Measurements from ENCODE around the gene TRAPPC12.
"Not testable (repeated sequence)": the region's sequence is repeated elsewhere in the genome, so short reads cannot be mapped to it uniquely, and the experiment has no call there.

TRAPPC12 gene

DNA sequence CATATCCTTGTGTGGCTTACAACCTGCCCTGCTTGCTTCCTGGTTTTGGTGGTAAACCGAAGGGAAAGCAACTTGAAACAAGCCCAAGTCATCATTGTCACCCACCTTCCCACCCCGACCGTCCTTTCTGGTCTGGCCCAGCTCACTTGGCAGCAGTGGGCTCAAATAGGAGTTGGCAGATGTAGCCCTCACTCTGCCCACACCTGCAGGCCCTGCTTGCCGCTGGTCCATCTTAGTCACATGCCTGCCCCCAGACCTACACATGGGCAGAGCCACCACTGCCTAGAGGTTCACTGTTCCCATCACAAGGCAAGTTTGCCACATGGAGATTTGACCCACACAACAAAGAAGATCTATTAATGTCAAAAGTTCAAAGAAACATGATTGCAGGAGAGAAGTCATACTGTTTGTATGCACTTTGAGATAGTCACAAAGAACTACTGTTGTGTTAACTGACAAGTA is 11.2 kb upstream of the TRAPPC12 start:
- no peak for FAIRE-seq
- TF ChIP-seq, protein P1, sequence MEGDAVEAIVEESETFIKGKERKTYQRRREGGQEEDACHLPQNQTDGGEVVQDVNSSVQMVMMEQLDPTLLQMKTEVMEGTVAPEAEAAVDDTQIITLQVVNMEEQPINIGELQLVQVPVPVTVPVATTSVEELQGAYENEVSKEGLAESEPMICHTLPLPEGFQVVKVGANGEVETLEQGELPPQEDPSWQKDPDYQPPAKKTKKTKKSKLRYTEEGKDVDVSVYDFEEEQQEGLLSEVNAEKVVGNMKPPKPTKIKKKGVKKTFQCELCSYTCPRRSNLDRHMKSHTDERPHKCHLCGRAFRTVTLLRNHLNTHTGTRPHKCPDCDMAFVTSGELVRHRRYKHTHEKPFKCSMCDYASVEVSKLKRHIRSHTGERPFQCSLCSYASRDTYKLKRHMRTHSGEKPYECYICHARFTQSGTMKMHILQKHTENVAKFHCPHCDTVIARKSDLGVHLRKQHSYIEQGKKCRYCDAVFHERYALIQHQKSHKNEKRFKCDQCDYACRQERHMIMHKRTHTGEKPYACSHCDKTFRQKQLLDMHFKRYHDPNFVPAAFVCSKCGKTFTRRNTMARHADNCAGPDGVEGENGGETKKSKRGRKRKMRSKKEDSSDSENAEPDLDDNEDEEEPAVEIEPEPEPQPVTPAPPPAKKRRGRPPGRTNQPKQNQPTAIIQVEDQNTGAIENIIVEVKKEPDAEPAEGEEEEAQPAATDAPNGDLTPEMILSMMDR (IDR thresholded peaks at IDR 0.05; ENCODE audit: insufficient read depth, missing control alignments), result no peak

DNA sequence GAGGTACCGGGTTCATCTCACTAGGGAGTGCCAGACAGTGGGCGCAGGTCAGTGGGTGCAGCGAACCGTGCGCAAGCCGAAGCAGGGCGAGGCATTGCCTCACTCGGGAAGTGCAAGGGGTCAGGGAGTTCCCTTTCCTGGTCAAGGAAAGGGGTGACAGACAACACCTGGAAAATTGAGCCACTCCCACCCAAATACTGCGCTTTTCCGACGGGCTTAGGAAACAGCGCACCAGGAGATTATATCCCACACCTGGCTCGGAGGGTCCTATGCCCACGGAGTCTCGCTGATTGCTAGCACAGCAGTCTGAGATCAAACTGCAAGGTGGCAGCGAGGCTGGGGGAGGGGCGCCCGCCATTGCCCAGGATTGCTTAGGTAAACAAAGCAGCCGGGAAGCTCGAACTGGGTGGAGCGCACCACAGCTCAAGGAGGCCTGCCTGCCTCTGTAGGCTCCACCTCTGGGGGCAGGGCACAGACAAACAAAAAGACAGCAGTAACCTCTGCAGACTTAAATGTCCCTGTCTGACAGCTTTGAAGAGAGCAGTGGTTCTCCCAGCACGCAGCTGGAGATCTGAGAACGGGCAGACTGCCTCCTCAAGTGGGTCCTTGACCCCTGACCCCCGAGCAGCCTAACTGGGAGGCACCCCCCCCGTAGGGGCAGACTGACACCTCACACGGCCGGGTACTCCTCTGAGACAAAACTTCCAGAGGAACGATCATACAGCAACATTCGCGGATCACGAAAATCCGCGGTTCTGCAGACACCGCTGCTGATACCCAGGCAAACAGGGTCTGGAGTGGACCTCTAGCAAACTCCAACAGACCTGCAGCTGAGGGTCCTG is 9.9 kb upstream of the TRAPPC12 start:
- FAIRE-seq, result not testable (repeated sequence)

More for the DNA sequence above, 11.2 kb upstream of the TRAPPC12 start:
- DNase-seq (ENCODE audit: insufficient read length, low spot score), result no peak

DNA sequence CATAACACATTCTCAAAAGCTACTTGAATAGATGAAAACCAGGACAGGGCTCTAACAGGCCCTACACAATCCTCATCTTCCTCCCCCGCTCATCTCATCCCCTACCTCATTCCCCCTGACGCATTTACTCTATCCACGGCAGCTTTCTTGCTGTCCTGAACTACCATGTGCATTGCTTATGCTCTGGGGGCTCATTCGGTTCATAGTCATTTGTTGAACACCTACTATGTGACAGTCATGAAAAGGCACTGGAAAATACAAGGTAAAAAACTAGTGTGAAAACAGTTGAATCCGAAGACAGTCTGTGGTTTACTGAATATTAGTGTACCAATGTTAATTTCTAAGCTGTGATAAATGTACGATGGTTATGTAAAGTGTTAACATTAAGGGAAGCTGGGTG is 2.7 kb upstream of the TRAPPC12 start:
- FAIRE-seq, result no peak
- TF ChIP-seq, protein P1 (IDR thresholded peaks at IDR 0.05; ENCODE audit: insufficient read depth, missing control alignments), result no peak
- no peak for DNase-seq (ENCODE audit: insufficient read length, low spot score)

More for the DNA sequence above, 9.9 kb upstream of the TRAPPC12 start:
- DNase-seq (ENCODE audit: insufficient read length, low spot score), result not testable (repeated sequence)

DNA sequence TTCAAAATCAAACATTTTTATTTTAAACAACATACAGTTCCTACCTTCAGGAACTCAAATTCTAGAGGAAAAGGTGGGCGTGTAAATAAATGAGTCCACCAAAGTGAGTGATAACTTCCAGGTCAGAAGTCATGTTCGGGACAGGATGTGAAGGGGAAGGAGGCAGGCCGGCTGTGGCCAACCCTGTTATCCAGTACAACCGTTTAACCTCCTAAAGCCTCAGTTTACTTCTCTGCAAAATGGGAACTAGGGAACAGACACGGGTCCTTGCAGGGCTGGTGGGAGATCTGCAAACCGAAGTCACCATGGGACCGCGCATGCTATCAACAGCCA is 2.2 kb upstream of the TRAPPC12 start:
- FAIRE-seq, result no peak
- TF ChIP-seq, protein P1 (IDR thresholded peaks at IDR 0.05; ENCODE audit: insufficient read depth, missing control alignments), result no peak
- DNase-seq (ENCODE audit: insufficient read length, low spot score), result no peak

DNA sequence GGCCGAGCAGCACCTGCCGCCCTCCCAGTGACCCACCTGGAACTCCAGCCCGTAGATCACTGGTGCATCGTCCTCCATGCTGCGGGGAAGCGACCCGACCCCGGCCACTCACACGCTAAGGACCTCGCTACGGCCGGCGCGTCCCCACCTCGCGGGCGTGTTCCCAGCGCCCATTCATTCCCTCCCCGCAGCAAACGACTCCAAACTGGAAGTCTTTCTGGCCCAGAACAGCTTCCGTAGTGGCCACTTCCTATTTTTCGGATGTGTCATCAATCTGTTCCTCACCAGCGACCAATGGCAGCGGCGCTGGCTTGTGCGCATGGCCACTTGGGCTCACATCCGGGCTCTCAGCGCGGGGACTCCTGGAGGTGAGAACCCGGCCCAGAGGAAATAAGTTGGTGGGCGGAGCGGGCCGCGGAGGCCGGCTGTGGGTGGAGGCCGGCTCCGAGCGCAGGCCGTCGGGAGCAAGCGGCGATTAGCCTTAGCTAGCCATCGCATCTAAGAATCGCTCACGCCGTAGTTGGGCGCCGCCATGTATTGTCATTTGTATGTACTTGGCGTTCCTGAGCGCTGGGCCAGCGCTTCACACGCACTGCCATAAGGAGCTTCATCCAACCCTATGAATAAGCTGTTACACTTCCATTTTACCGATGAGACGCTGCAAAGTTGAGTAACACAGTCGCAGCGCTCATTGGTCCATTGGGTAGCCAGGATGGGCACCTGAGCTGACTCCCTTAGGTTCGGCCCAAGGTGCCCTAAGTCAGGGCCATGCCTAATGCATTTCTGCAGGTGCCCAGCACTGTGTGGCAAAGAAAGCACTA is 1.7 kb upstream of the TRAPPC12 start, which contains the start of gene EIPR1:
TSS of gene EIPR1 (minus strand) at position 207 of the 821 bp plus-strand sequence. CDS start at position 78, 129 bp downstream.
- TF ChIP-seq, protein P1 (IDR thresholded peaks at IDR 0.05; ENCODE audit: insufficient read depth, missing control alignments), result no peak
- DNase-seq (ENCODE audit: insufficient read length, low spot score) (peak; percentile 79), FAIRE-seq (no peak)

DNA sequence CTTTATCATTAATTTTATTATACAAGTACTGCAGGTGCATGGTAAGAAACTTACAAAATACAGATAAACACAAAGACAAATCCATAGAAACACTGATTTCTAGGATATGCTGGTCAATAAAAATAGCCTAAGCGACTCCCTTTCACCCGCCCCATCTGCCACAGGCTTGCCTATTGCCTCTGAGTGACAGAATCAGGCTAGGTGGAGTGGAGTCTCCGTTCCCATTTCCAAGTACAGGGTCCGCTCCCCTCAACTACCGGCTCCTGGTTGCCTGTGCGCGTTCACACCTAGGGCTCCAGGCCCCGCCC is 201 bp upstream of the TRAPPC12 start:
- FAIRE-seq (no peak), DNase-seq (ENCODE audit: insufficient read length, low spot score) (no peak)
- TF ChIP-seq, protein P1 (IDR thresholded peaks at IDR 0.05; ENCODE audit: insufficient read depth, missing control alignments), result no peak

DNA sequence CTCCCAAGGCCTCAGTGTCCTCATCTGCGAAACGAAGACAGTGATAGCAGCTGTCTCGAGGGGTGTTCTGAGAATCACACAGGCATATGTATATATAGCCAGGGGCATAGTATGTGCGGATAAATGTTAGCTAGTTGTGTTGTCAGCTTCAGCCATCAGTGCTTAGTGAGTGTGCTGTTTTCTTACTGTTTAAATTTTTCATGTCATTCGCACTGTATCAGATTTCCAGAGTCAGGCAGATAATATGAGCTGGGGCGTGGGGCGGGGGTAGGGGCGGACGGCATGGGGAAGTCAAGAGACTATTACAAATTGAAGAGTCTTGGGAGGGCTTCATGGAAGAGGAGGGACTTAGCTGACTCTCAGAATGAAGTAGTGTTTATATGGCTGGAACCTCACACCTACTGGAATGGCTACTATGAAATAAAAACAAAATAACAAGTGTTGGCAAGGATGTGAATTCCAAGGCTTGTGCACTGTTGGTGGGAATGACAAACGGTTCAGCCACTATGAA is 7.0 kb downstream of the TRAPPC12 start:
- FAIRE-seq (no peak), DNase-seq (ENCODE audit: insufficient read length, low spot score) (no peak)
- TF ChIP-seq, protein P1 (IDR thresholded peaks at IDR 0.05; ENCODE audit: insufficient read depth, missing control alignments), result no peak
